GM18502 (cell line): ENCODE data around the gene FAM163A.
"Not testable (repeated sequence)": the region's sequence is repeated elsewhere in the genome, so short reads cannot be mapped to it uniquely, and the experiment has no call there.

Source experiments
- ATAC-seq: cut with Tn5 transposase; IDR thresholded peaks from one replicate; pipeline ENCODE4 v1.9.1; 2021; ENCODE audit warnings: mild to moderate bottlenecking; ENCODE audit not compliant: unreplicated experiment, poor library complexity

The FAM163A gene

GRCh38 chr1:179831852-179832699 lies 89.0 kb downstream of the FAM163A start:
- ATAC-seq, result no peak

GRCh38 chr1:179836686-179837445 lies 93.8 kb downstream of the FAM163A start:
- ATAC-seq, result not testable (repeated sequence)

- no peak for ATAC-seq
These were observed 97.0 kb downstream of the FAM163A start for GRCh38 chr1:179840107-179840506.

GRCh38 chr1:179848233-179848632 lies 105.1 kb downstream of the FAM163A start:
- no peak for ATAC-seq

GRCh38 chr1:179853102-179853501 lies 110.0 kb downstream of the FAM163A start:
- no peak for ATAC-seq

- not testable (repeated sequence) for ATAC-seq
These were observed 112.7 kb downstream of the FAM163A start for GRCh38 chr1:179855831-179856230.

- ATAC-seq, result no peak
These were observed 113.2 kb downstream of the FAM163A start for GRCh38 chr1:179856296-179856695.

- no peak for ATAC-seq
These were observed 113.9 kb downstream of the FAM163A start for GRCh38 chr1:179857009-179857408.

- ATAC-seq, result no peak
These were observed 117.6 kb downstream of the FAM163A start for GRCh38 chr1:179860652-179861051.

- ATAC-seq, result no peak
These were observed 122.3 kb downstream of the FAM163A start for GRCh38 chr1:179865377-179865776.
